Ovary (tissue), 3 donors: ENCODE results near the gene TBCD.

Experiments
- CTCF ChIP-seq, 3 donors: fragments of 450-650 bp in 2 of 3; fragments of 200-600 bp in 1 of 3; IDR thresholded peaks; one replicate each; pipeline versions ENCODE4 v1.5.1 to v1.8.0; 2016 to 2022; ENCODE audit warnings: antibody characterized with exemption in 3 of 3, mild to moderate bottlenecking in 1 of 3
- EP300 ChIP-seq: sonication (generic); formaldehyde crosslinking; IDR thresholded peaks from one replicate; pipeline ENCODE4 v1.6.1; 2017; ENCODE audit warnings: antibody characterized with exemption
- POLR2A ChIP-seq: fragments of 450-650 bp; IDR thresholded peaks from one replicate; pipeline ENCODE4 v1.6.1; 2017; ENCODE audit warnings: antibody characterized with exemption, mild to moderate bottlenecking, moderate library complexity
- donor health status: DM: no; HTN: no; CAD: no.

- TF ChIP-seq CTCF (IDR thresholded peaks at IDR 0.05) (no peak), EP300 (no peak), POLR2A (no peak)
Measured at GRCh38 chr17:82859431-82860403, 107.9 kb downstream of the TBCD start.
